Ureter (tissue), 1 donor: Measurements from ENCODE around the gene PPP1R12B. TPM values are rescaled to one million over a fixed set of nuclear protein-coding genes. Genes with fewer than 3 reads are reported as not detected.
A peak's percentile ranks its signal among the peaks of the same experiment; 100 is the strongest.

Source experiments
- DNase-seq: peaks from one replicate; pipeline ENCODE4 v3.0.0-alpha.2; 2020; ENCODE audit warnings: low spot score
- total RNA-seq: library from RNA; stranded (reverse); gene quantifications from one replicate; pipeline ENCODE4 v1.2.4, GENCODE V29; 2023
- donor health status: DM: yes; HTN: yes; CAD: no.

PPP1R12B gene, protein sequence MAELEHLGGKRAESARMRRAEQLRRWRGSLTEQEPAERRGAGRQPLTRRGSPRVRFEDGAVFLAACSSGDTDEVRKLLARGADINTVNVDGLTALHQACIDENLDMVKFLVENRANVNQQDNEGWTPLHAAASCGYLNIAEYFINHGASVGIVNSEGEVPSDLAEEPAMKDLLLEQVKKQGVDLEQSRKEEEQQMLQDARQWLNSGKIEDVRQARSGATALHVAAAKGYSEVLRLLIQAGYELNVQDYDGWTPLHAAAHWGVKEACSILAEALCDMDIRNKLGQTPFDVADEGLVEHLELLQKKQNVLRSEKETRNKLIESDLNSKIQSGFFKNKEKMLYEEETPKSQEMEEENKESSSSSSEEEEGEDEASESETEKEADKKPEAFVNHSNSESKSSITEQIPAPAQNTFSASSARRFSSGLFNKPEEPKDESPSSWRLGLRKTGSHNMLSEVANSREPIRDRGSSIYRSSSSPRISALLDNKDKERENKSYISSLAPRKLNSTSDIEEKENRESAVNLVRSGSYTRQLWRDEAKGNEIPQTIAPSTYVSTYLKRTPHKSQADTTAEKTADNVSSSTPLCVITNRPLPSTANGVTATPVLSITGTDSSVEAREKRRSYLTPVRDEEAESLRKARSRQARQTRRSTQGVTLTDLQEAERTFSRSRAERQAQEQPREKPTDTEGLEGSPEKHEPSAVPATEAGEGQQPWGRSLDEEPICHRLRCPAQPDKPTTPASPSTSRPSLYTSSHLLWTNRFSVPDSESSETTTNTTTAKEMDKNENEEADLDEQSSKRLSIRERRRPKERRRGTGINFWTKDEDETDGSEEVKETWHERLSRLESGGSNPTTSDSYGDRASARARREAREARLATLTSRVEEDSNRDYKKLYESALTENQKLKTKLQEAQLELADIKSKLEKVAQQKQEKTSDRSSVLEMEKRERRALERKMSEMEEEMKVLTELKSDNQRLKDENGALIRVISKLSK
- total RNA-seq: 207 TPM

GRCh38 chr1:202348509-202349205 lies at the start of gene PPP1R12B:
TSS of gene PPP1R12B (plus strand) at chr1:202348699. CDS start at chr1:202348852, 153 bp downstream.
- DNase-seq: peak; percentile 97

GRCh38 chr1:202302166-202302565 lies 46.3 kb upstream of the PPP1R12B start:
- no peak for DNase-seq

DNA sequence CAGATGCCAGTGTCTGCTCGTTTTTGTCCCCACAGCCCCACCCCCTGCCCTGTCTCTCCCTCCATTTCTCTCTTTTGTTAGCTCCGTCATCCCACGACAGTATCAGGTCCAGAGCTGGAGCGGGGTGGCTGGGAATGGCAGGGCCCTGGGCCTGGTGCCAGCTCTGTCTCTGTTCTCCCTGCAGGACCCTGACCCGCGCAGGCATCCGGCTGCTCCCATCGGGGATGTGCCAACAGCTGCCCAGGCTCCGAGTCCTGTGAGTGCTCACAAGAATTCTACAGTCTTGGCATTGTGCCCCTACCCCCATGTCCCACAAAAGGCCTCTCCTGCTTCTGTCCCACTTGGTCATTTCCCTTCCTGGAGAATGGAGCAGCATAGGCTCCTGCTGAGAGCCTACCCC lies 44.1 kb upstream of the PPP1R12B start:
- DNase-seq: no peak

DNA sequence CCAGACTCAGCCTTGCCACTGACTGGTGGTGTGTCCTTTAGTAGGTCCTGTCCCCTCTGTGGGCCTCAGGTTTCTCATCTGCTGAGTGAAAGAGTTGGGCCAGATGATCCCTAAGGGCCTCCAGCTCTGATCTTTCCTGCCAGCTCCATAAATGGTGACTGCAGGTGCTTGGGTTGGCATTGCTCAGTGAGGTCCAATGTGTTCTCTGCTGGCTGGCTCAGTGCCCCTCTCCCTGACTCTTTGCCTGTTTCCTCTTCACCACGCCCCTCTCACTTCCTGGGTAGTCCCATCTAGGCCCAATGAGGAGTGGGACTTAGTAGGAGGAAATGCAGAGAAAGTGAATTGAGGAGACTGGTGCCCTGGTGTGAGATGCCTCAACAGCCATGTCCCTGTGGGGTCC lies 43.3 kb upstream of the PPP1R12B start:
- no peak for DNase-seq

- no peak for DNase-seq
Measured at GRCh38 chr1:202306535-202307345, 41.8 kb upstream of the PPP1R12B start.

DNA sequence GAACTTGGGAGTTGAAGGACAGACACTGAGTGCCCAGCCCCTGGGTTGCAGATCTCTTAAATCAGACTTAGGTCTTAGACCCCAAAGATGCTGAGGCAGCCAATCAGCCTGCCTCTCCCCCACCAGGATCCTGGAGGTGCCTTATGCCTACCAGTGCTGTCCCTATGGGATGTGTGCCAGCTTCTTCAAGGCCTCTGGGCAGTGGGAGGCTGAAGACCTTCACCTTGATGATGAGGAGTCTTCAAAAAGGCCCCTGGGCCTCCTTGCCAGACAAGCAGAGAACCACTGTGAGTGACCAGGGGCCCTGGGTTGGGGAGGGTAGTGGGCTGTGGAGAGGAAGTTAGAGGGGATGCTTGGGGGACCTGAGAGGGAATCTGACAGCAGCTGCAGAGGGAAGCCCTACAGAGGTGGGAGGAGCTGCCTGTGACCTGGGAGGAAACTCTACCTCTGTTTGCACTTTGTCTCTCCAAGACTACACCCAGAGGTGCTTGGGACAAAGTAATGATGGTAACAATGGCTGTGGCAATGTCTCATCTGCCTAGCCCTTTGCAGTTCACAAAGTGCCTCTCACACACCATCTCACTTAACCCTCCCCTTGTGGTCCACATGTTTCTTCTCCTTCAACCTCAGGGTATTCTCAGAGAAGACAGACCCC lies 38.3 kb upstream of the PPP1R12B start:
- DNase-seq: no peak

GRCh38 chr1:202310746-202311145 lies 37.8 kb upstream of the PPP1R12B start:
- DNase-seq: no peak

- DNase-seq: no peak
Measured at GRCh38 chr1:202311875-202312635, 36.4 kb upstream of the PPP1R12B start.

GRCh38 chr1:202315576-202316168 lies 32.8 kb upstream of the PPP1R12B start:
- peak; percentile 82 for DNase-seq

- no peak for DNase-seq
Measured at GRCh38 chr1:202316186-202316585, 32.3 kb upstream of the PPP1R12B start.

DNA sequence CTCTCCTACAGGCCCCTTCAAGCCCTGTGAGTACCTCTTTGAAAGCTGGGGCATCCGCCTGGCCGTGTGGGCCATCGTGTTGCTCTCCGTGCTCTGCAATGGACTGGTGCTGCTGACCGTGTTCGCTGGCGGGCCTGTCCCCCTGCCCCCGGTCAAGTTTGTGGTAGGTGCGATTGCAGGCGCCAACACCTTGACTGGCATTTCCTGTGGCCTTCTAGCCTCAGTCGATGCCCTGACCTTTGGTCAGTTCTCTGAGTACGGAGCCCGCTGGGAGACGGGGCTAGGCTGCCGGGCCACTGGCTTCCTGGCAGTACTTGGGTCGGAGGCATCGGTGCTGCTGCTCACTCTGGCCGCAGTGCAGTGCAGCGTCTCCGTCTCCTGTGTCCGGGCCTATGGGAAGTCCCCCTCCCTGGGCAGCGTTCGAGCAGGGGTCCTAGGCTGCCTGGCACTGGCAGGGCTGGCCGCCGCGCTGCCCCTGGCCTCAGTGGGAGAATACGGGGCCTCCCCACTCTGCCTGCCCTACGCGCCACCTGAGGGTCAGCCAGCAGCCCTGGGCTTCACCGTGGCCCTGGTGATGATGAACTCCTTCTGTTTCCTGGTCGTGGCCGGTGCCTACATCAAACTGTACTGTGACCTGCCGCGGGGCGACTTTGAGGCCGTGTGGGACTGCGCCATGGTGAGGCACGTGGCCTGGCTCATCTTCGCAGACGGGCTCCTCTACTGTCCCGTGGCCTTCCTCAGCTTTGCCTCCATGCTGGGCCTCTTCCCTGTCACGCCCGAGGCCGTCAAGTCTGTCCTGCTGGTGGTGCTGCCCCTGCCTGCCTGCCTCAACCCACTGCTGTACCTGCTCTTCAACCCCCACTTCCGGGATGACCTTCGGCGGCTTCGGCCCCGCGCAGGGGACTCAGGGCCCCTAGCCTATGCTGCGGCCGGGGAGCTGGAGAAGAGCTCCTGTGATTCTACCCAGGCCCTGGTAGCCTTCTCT lies 30.3 kb upstream of the PPP1R12B start:
- DNase-seq: no peak

DNA sequence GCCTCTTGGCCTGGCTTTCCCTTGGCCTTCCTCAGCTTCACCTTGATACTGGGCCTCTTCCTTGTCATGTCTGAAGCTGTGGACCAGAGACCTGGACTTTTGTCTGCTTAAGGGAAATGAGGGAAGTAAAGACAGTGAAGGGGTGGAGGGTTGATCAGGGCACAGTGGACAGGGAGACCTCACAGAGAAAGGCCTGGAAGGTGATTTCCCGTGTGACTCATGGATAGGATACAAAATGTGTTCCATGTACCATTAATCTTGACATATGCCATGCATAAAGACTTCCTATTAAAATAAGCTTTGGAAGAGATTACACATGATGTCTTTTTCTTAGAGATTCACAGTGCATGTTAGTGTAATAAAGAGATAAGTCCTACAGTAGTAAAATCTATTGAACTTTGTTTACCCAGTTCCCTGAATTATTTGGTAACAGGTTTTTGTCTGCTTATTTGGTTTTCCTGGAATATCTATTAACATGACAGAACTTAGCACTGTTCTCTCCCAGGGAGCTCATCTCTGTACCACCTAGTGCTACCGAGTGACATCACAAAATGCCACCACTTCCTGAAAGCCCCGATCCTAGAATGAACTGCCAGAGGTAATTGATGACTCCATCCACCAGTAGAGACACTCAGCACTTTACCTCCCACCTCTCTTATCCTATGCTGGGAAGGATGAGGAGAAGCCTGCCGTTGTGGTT lies 29.0 kb upstream of the PPP1R12B start:
- DNase-seq: no peak

GRCh38 chr1:202320081-202320405 lies 28.5 kb upstream of the PPP1R12B start:
- DNase-seq: no peak

DNA sequence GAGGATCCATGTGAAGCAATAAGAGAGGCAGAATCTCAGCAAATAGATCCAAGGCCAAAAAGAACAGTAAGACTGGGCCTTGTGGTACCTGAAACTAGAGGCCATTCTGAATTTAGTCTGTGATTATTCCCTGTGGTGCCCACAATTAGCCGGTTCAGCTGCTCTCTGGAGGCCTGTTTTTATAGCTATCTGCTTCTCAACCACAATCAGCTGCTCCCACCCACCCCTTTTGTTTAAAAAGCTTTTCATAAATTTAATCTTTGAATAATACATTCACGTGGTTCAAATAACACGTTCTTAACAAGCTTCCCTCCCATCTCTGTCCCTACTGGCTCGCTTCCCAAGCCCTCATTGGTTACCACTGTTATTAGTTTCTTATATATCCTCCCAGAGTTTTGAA lies 24.8 kb upstream of the PPP1R12B start:
- DNase-seq: peak; percentile 10

DNA sequence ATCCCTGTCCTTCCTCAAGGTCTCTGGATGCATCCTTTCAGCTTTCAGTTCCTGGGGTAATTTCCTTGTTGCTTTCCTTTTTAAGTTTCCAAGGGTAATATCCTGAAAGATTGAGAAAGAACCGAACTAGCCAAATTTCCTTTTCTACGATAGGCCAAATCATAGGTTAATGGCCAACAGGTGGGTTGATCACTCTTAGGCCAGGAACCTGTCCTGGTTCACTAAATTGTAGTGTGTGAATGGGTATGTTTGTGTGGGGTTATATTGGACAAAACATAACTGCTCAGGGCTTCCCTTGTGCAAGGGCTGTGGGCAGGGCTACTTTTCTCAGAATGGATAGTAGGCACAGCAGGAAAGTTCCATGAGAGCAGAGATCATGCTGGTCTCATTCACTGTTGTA lies 23.9 kb upstream of the PPP1R12B start:
- peak; percentile 10 for DNase-seq

DNA sequence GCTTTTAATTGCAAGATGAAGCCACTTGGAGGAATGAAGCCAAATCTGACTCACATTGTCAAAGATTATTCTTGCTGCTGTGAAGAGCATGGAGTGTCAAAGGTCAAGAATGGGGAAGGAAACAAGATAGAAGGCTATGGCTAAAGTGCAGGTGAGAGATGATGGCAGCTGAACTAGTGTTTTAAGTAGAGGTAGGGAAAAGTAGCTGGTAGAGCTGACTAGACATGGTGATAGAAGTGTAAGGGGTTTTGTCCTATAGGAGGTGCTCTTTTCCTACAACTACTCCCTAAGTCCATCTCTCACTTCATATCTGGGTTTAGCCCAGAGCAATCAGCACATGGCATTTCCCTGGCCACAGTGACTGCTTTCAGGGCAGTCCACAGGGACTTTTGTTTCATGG lies 18.6 kb upstream of the PPP1R12B start:
- no peak for DNase-seq

GRCh38 chr1:202333861-202334260 lies 14.6 kb upstream of the PPP1R12B start:
- no peak for DNase-seq
